CD4-positive, alpha-beta T cell treated with Interleukin-15 for 1 hour (primary cell): ENCODE data around the gene SYT17.
A peak's percentile ranks its signal among the peaks of the same experiment; 100 is the strongest.

Source experiments
- DNase-seq: peaks from one replicate; pipeline ENCODE4 v3.0.0-alpha.2; 2020

Gene SYT17

GRCh38 chr16:19266774-19267173, 98.7 kb downstream of the SYT17 start:
- no peak for DNase-seq

- no peak for DNase-seq
Observed at GRCh38 chr16:19269098-19269497, 101.1 kb downstream of the SYT17 start.

GRCh38 chr16:19274165-19274797, 106.2 kb downstream of the SYT17 start:
- no peak for DNase-seq

GRCh38 chr16:19278403-19278802, 110.4 kb downstream of the SYT17 start:
- no peak for DNase-seq

- DNase-seq: no peak
Observed at GRCh38 chr16:19281246-19281645, 113.2 kb downstream of the SYT17 start.

- DNase-seq: no peak
Observed at GRCh38 chr16:19282101-19282500, 114.1 kb downstream of the SYT17 start.

GRCh38 chr16:19283637-19284036, 115.6 kb downstream of the SYT17 start:
- no peak for DNase-seq

GRCh38 chr16:19284207-19284606, 116.2 kb downstream of the SYT17 start:
- DNase-seq: no peak

- DNase-seq: no peak
Observed at GRCh38 chr16:19285431-19285830, 117.4 kb downstream of the SYT17 start, which contains the start of gene CLEC19A. Gene CLEC19A (plus strand): TSS chr16:19285731. CDS start chr16:19285852, 121 bp downstream.

GRCh38 chr16:19286827-19287226, 118.8 kb downstream of the SYT17 start:
- no peak for DNase-seq

- DNase-seq: no peak
Observed at GRCh38 chr16:19287241-19287640, 119.2 kb downstream of the SYT17 start.

GRCh38 chr16:19288872-19289799, 121.1 kb downstream of the SYT17 start:
- DNase-seq: no peak

GRCh38 chr16:19289811-19290485, 121.9 kb downstream of the SYT17 start:
- no peak for DNase-seq

GRCh38 chr16:19290860-19291259, 122.8 kb downstream of the SYT17 start:
- no peak for DNase-seq

GRCh38 chr16:19291475-19291874, 123.4 kb downstream of the SYT17 start:
- DNase-seq: no peak

GRCh38 chr16:19292186-19292585, 124.1 kb downstream of the SYT17 start:
- no peak for DNase-seq

- DNase-seq: peak; percentile 41
Observed at GRCh38 chr16:19294156-19294649, 126.2 kb downstream of the SYT17 start.

GRCh38 chr16:19295393-19295792, 127.4 kb downstream of the SYT17 start:
- no peak for DNase-seq

- DNase-seq: no peak
Observed at GRCh38 chr16:19297454-19297853, 129.4 kb downstream of the SYT17 start.

- DNase-seq: no peak
Observed at GRCh38 chr16:19299565-19299964, 131.5 kb downstream of the SYT17 start.

- no peak for DNase-seq
Observed at GRCh38 chr16:19301931-19302330, 133.9 kb downstream of the SYT17 start.

GRCh38 chr16:19304750-19305149, 136.7 kb downstream of the SYT17 start:
- no peak for DNase-seq

- no peak for DNase-seq
Observed at GRCh38 chr16:19305443-19305842, 137.4 kb downstream of the SYT17 start.
